ENCODE data around the gene FCRL6. TPM values are rescaled to one million over a fixed set of nuclear protein-coding genes. Genes with fewer than 3 reads are reported as not detected.

The FCRL6 gene
- total RNA-seq, 1 experiment from 2014 or later, result not detected

GRCh38 chr1:159778266-159778665 lies 23.9 kb upstream of the FCRL6 start:
- H3K9me3 ChIP-seq (ENCODE audit: control insufficient read depth, insufficient read depth, low read depth, low read length), result no peaks in the 10 kb centered on the region
- in situ Hi-C loops (cut with HindIII; ENCODE audit: low pct_unique_long_range_greater_than_20kb, low sequenced_read_pairs) (no loop called here), intact Hi-C loops (cut with micrococcal nuclease; ENCODE audit: unreplicated experiment) (no loop called here)
- ChIA-PET POLR2A (no interaction called here), CTCF (no interaction called here)
- no peak overlapping the region for H3K27ac ChIP-seq (ENCODE audit: low read length)
- peaks cover 2% of the 10 kb centered on the region; the same call in 1 of the 2 replicates for H3K27me3 ChIP-seq (ENCODE audit: control insufficient read depth, insufficient read depth, low read length)
- DNase-seq (ENCODE audit: low read depth, low spot score) (no peak), ATAC-seq (no peak)
- no peaks in the 10 kb centered on the region for H3K4me1 ChIP-seq (ENCODE audit: control insufficient read depth, insufficient read depth, low read length)
- TF ChIP-seq REST (IDR thresholded peaks at IDR 0.05; ENCODE audit: insufficient read depth in 1 of 2, low read depth in 2 of 2, low read length in 1 of 2), result no peak
- TF ChIP-seq CTCF (IDR thresholded peaks at IDR 0.05), result no peak
- TF ChIP-seq POLR2AphosphoS5 (IDR thresholded peaks at IDR 0.05; ENCODE audit: low read depth, low read length), result no peak
- no peak for TF ChIP-seq TCF7L2 (IDR thresholded peaks at IDR 0.05; ENCODE audit: low read depth, low read length)
- no TSS peak for BruUV-seq (replicated peaks)
- no peak overlapping the region for H3K4me3 ChIP-seq (ENCODE audit: low read depth in 2 of 2, low read length in 2 of 2)
- no peaks in the 10 kb centered on the region for H3K36me3 ChIP-seq (ENCODE audit: control insufficient read depth, insufficient read depth, low read length)

- intact Hi-C loops (cut with micrococcal nuclease; ENCODE audit: unreplicated experiment) (no loop called here), in situ Hi-C loops (cut with HindIII; ENCODE audit: low pct_unique_long_range_greater_than_20kb, low sequenced_read_pairs) (no loop called here)
- ATAC-seq, result no peak
- POLR2A ChIA-PET, result no interaction called here
- Histone ChIP-seq H3K4me3 (ENCODE audit: low read depth in 2 of 2, low read length in 2 of 2) (no peak overlapping the region), H3K9me3 (ENCODE audit: control insufficient read depth, insufficient read depth, low read depth, low read length) (no peaks in the 10 kb centered on the region), H3K36me3 (ENCODE audit: control insufficient read depth, insufficient read depth, low read length) (no peaks in the 10 kb centered on the region), H3K27ac (ENCODE audit: low read length) (no peak overlapping the region), H3K27me3 (ENCODE audit: control insufficient read depth, insufficient read depth, low read length) (peaks cover 2% of the 10 kb centered on the region; the same call in 1 of the 2 replicates), H3K4me1 (ENCODE audit: control insufficient read depth, insufficient read depth, low read length) (no peaks in the 10 kb centered on the region)
- CTCF ChIA-PET, result no interaction called here
- BruUV-seq (replicated peaks), result no TSS peak
- no peak for DNase-seq (ENCODE audit: low read depth, low spot score)
- TF ChIP-seq CTCF (IDR thresholded peaks at IDR 0.05) (no peak), POLR2AphosphoS5 (IDR thresholded peaks at IDR 0.05; ENCODE audit: low read depth, low read length) (no peak), TCF7L2 (IDR thresholded peaks at IDR 0.05; ENCODE audit: low read depth, low read length) (no peak), REST (IDR thresholded peaks at IDR 0.05; ENCODE audit: insufficient read depth in 1 of 2, low read depth in 2 of 2, low read length in 1 of 2) (no peak), SIN3A (IDR thresholded peaks at IDR 0.05; ENCODE audit: borderline replicate concordance, insufficient read depth, low read depth, low read length) (no peak)
Measured at GRCh38 chr1:159779403-159779851, 22.7 kb upstream of the FCRL6 start.
